ENCODE measurements around the gene NCCRP1. TPM values are rescaled to one million over a fixed set of nuclear protein-coding genes. Genes with fewer than 3 reads are reported as not detected.

Gene NCCRP1
- polyA plus RNA-seq, 4 donors = 0.08 to 3.9 (median 1.1) TPM

- no peak for DNase-seq (ENCODE audit: low read depth in 4 of 4, low spot score in 3 of 4)
Observed at GRCh38 chr19:39164289-39164688, 32.5 kb upstream of the NCCRP1 start.

DNA sequence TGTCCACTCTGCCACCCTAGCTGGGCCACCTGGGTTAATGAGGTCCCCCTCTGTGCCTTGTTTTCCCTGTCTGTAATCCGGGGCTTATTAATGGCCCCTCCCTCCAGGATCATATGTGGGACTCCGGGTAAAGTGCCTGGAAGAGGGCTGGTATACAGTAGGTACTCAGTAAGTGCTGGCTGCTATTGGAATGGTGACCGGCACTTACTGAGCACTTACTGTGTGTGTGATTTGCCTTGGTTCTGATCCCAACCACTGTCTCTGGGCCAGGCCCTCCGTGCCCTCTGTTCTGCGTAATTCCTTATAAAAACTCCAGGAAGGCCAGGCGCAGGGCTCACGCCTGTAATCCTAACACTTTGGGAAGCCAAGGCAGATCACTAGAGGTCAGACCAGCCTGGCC, 30.9 kb upstream of the NCCRP1 start:
- DNase-seq (ENCODE audit: low read depth in 4 of 4, low spot score in 3 of 4) = no peak

GRCh38 chr19:39166571-39167391, 30.0 kb upstream of the NCCRP1 start:
- peak in 1 of 4 donors; percentile 32 for DNase-seq (ENCODE audit: low read depth in 4 of 4, low spot score in 3 of 4)

DNA sequence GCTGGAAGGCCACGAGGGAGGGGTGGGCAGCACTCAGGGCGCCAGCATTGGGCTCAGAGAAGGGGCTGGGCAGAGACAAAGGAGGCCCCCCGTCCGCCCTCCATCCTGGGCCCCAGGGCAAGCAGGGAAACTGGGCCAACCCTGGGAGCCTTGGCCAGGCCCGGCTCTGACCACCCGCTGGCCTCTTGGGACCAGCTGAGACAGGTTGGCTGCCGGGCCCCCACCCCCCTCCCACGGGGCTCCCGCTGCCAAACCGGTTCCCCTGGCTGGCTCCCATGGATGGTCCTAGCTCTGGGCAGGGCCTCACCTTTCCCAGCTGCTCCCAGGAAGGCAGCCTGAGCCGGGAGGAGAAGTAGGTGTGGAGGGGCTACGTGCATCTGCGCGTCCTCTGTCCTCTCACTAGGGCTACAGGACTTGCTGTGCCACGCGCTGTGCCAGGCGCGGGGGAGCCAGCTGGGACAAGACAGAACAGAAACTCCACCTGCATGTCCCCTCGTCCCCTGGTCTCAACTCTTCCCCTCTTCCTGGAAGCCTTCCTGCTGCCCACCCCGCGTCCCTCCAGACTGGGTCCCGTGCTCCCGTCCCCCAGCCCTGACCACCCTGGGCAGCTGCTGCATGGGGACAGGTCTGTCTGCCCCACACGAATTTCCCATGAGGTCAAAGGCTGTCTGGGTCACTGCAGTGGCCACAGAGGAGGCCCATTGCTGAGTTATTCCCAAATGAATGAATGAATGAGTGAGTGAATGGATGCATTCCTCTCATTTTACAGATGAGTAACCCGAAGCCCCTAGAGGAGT, 29.1 kb upstream of the NCCRP1 start:
- DNase-seq (ENCODE audit: low read depth in 4 of 4, low spot score in 3 of 4) = peak in 1 of 4 donors; percentile 33

GRCh38 chr19:39168258-39169142, 28.3 kb upstream of the NCCRP1 start:
- DNase-seq (ENCODE audit: low read depth in 4 of 4, low spot score in 3 of 4) = no peak

- DNase-seq (ENCODE audit: low read depth in 4 of 4, low spot score in 3 of 4) = no peak
Observed at GRCh38 chr19:39169143-39169810, 27.5 kb upstream of the NCCRP1 start.

DNA sequence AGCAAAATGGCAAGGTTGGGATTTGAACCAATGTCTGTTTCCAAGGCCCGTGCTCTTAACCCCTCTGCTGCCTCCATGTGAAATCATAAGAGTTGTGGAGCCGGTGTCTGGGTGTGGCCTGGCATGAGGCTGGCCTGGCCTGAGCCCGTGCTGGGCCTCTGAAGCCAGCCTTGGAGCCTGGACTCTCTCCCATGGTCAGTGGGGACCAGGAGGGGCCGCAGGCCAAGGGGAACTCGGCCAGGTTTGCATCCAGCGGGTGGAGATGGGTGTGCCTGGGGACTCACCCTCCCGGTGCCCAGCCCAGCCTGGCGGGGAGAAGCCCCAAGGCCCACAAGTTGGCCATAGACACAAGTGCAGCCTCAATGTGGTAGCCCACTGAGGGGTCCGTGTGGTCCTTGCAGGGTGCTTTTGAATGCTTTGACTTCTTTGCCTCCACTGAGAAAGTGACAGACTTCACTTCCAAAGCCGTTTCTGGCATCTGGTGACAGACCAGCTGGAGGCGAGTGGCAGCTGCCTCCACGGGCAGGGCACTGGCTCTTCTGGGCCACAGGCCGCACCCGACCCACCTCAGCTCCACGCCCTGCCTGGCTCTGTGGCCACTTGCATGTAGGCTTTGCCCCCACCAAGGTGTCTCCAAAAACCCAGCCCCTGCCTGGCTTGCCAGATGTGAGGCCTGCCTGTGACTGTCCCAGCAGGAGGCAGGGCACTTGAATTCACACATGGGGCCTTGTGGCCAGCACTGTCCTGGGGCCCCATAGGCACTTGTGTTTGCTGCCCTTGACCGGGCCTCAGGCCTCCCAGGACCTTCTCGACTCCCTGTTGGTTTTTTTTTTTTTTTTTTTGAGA, 26.2 kb upstream of the NCCRP1 start:
- DNase-seq (ENCODE audit: low read depth in 4 of 4, low spot score in 3 of 4) = no peak

GRCh38 chr19:39171479-39172465, 25.0 kb upstream of the NCCRP1 start:
- DNase-seq (ENCODE audit: low read depth in 4 of 4, low spot score in 3 of 4) = no peak

GRCh38 chr19:39172700-39173501, 23.9 kb upstream of the NCCRP1 start:
- no peak for DNase-seq (ENCODE audit: low read depth in 4 of 4, low spot score in 3 of 4)

DNA sequence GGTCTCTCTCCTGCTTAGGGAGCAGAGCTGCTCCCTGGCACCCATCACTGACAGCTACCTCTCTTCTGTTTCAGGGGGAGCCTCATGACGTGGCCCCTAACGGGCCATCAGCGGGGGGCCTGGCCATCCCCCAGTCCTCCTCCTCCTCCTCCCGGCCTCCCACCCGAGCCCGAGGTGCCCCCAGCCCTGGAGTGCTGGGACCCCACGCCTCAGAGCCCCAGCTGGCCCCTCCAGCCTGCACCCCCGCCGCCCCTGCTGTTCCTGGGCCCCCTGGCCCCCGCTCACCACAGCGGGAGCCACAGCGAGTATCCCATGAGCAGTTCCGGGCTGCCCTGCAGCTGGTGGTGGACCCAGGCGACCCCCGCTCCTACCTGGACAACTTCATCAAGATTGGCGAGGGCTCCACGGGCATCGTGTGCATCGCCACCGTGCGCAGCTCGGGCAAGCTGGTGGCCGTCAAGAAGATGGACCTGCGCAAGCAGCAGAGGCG, 23.2 kb upstream of the NCCRP1 start:
- no peak for DNase-seq (ENCODE audit: low read depth in 4 of 4, low spot score in 3 of 4)

- no peak for DNase-seq (ENCODE audit: low read depth in 4 of 4, low spot score in 3 of 4)
Observed at GRCh38 chr19:39174142-39174541, 22.6 kb upstream of the NCCRP1 start.

- no peak for DNase-seq (ENCODE audit: low read depth in 4 of 4, low spot score in 3 of 4)
Observed at GRCh38 chr19:39174558-39175544, 21.9 kb upstream of the NCCRP1 start.

- DNase-seq (ENCODE audit: low read depth in 4 of 4, low spot score in 3 of 4) = no peak
Observed at GRCh38 chr19:39175564-39175963, 21.2 kb upstream of the NCCRP1 start.

DNA sequence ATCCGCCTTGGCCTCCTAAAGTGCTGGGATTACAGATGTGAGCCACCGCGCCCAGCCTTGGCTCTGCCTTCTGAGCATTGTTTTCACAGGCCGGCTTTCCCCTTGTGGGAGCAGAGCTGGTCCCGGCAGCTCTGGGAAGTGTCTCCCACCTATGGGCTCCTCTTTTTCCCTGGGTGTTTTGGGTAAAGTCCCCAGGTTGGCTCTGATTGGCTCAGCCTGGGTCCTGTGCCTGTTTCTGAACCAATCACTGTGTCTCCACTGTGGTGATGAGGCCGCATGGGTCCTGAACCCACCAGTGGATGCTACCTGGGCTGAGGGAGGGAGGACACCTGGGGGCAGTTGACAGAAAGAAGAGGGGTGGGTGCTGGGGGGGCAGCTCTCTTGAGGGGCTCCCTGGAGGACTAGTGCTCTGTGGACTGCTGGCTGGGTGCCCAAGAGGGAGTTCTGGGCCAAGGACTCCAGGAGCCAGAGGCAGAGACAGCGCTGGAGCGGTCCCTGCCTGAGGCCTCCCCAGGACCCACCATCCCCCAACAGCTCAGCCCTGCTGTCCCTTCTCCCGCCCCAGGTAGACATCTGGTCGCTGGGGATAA, 19.6 kb upstream of the NCCRP1 start:
- DNase-seq (ENCODE audit: low read depth in 4 of 4, low spot score in 3 of 4) = no peak

DNA sequence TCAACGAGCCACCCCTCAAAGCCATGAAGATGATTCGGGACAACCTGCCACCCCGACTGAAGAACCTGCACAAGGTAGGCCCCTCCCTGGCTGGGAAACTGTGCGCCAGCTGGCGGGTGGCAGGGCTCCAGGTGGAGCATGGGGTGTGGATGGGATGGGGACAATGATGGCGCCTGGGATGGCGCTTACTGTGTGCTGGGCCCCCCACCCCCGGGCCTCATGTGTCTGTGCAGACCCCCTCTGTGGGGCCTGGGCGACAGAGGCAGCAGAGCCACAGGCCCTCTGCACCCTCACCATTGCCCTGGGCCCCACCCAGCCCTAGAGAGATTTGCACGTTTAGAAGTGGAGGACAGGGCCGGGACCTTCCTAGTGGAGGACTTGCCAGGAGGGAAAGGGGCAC, 19.0 kb upstream of the NCCRP1 start:
- DNase-seq (ENCODE audit: low read depth in 4 of 4, low spot score in 3 of 4) = no peak
